Endothelial cell of umbilical vein (primary cell): ENCODE data around the gene NUMBL.

Source experiments
- CTCF ChIP-seq, 2 donors: IDR thresholded peaks; 1 replicate in 1 of 2; 2 replicates in 1 of 2; pipeline ENCODE4 v1.5.1; 2011; ENCODE audit warnings: low read length in 2 of 2, mild to moderate bottlenecking in 2 of 2, moderate library complexity in 2 of 2, control low read depth in 1 of 2, inconsistent platforms in 1 of 2, low read depth in 1 of 2; ENCODE audit not compliant: insufficient read depth in 1 of 2; ENCODE audit errors: extremely low read depth in 1 of 2
- EZH2 ChIP-seq: IDR thresholded peaks from 2 replicates; pipeline ENCODE4 v1.6.1; 2012; ENCODE audit warnings: borderline replicate concordance, low read depth, mild to moderate bottlenecking, moderate library complexity, low read length, inconsistent platforms; ENCODE audit not compliant: severe bottlenecking
- GATA2 ChIP-seq: IDR thresholded peaks from 2 replicates; pipeline ENCODE4 v1.7.0; 2011; ENCODE audit warnings: low read depth, mild to moderate bottlenecking, moderate library complexity, mixed read lengths, low read length; ENCODE audit not compliant: insufficient read length, insufficient read depth
- JUN ChIP-seq: IDR thresholded peaks from 2 replicates; pipeline ENCODE4 v1.6.1; 2011; ENCODE audit warnings: borderline replicate concordance, low read depth; ENCODE audit not compliant: insufficient read length, insufficient read depth
- POLR2A ChIP-seq: IDR thresholded peaks from 2 replicates; pipeline ENCODE4 v1.6.1; 2012; ENCODE audit warnings: low read depth, mild to moderate bottlenecking, control low read depth, low read length
- POLR2AphosphoS5 ChIP-seq: IDR thresholded peaks from 2 replicates; pipeline ENCODE4 v1.6.1; 2012; ENCODE audit warnings: low read depth, mild to moderate bottlenecking, control low read depth, low read length, moderate library complexity; ENCODE audit not compliant: insufficient read depth
- TF ChIP-seq, protein P1 (sequence below): IDR thresholded peaks from 2 replicates; pipeline ENCODE4 v1.6.1; 2011; ENCODE audit not compliant: insufficient read depth, insufficient read length

GRCh38 chr19:40638327-40638726 is 52.1 kb downstream of the NUMBL start:
- no peak for TF ChIP-seq CTCF (IDR thresholded peaks at IDR 0.05; ENCODE audit: extremely low read depth in 1 of 2, insufficient read depth in 1 of 2, low read depth in 1 of 2, low read length in 2 of 2)
- no peak for TF ChIP-seq POLR2A
- no peak for TF ChIP-seq JUN
- no peak for TF ChIP-seq POLR2AphosphoS5
- TF ChIP-seq, protein P1, sequence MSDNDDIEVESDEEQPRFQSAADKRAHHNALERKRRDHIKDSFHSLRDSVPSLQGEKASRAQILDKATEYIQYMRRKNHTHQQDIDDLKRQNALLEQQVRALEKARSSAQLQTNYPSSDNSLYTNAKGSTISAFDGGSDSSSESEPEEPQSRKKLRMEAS = no peak
- no peak for TF ChIP-seq GATA2
- TF ChIP-seq EZH2 = no peak
